ENCODE results near the gene BABAM2. TPM values are rescaled to one million over a fixed set of nuclear protein-coding genes. Genes with fewer than 3 reads are reported as not detected.

The BABAM2 gene
- total and polyA plus RNA-seq, 2 of the 4 experiments (the other 2 are of a cell fraction) = 20.9 to 23.1 TPM

GRCh38 chr2:27966466-27966865 is 75.9 kb downstream of the BABAM2 start:
- Histone ChIP-seq H2BK15ac (ENCODE audit: low read depth, low read length) (no peak overlapping the region), H3K27ac (ENCODE audit: insufficient read depth, low read length) (no peak overlapping the region), H3K9me1 (ENCODE audit: insufficient read depth, low read length) (no peaks in the 10 kb centered on the region), H4K20me1 (ENCODE audit: insufficient read depth, low read length) (no peaks in the 10 kb centered on the region), H3K27me3 (ENCODE audit: control insufficient read depth, insufficient read depth, low read length) (no peaks in the 10 kb centered on the region), H4K5ac (ENCODE audit: low read depth, low read length) (no peak overlapping the region), H3K79me1 (ENCODE audit: low read depth in 1 of 2, low read length in 2 of 2) (peaks cover 6 to 20% of the 10 kb centered on the region in 2 experiments; a peak in 3 of 4 replicates), H2AFZ (replicated peaks; ENCODE audit: low read length, poor library complexity) (no peak overlapping the region), H3K36me3 (ENCODE audit: control insufficient read depth, insufficient read depth, low read length) (no peaks in the 10 kb centered on the region), H2BK120ac (ENCODE audit: low read depth, low read length) (no peak overlapping the region), H3K14ac (replicated peaks; ENCODE audit: low read depth, low read length) (0 out of 2 replicates have a peak overlapping the region, but pooled peaks have one; percentile 1), H3K9me3 (ENCODE audit: control insufficient read depth, insufficient read depth, low read length) (peaks cover 4% of the 10 kb centered on the region), H4K8ac (ENCODE audit: low read depth in 2 of 2, low read length in 2 of 2) (no peak overlapping the region), H2BK20ac (ENCODE audit: low read depth, low read length) (no peak overlapping the region), H3K4me2 (ENCODE audit: low read depth, low read length) (no peak overlapping the region), H3K4me3 (ENCODE audit: insufficient read depth, low read depth, low read length) (no peak overlapping the region), H2AK9ac (replicated peaks; ENCODE audit: low read depth, low read length, poor library complexity) (no peak overlapping the region), H3K9ac (ENCODE audit: low read depth, low read length) (no peak overlapping the region), H3K23ac (ENCODE audit: low read depth, low read length) (no peak overlapping the region), H2BK5ac (ENCODE audit: low read depth, low read length, poor library complexity, severe bottlenecking) (no peak overlapping the region), H3K18ac (ENCODE audit: low read depth, low read length) (no peak overlapping the region), H4K91ac (ENCODE audit: insufficient read depth, low read depth, low read length) (no peak overlapping the region), H3K56ac (ENCODE audit: extremely low read depth, insufficient read depth, low read length) (no peak overlapping the region), H3K4me1 (ENCODE audit: control insufficient read depth, insufficient read depth, low read length) (no peaks in the 10 kb centered on the region), H3K4ac (ENCODE audit: low read depth, low read length) (no peak overlapping the region), H2AK5ac (ENCODE audit: low read depth, low read length) (no peak overlapping the region)
- BruUV-seq (replicated peaks) = no TSS peak
- WGBS, 2 experiments (ENCODE audit: extremely low coverage in 2 of 2, insufficient read length in 1 of 2) = no CpG with 5 or more reads among the region's 3 CpGs
- peak; percentile 15 for DNase-seq
- intact Hi-C loops (cut with micrococcal nuclease) = no loop called here
- POLR2A ChIA-PET (ENCODE audit: unreplicated experiment) = no interaction called here
- CTCF ChIA-PET = no interaction called here
- TF ChIP-seq RCOR1 (IDR thresholded peaks at IDR 0.05; ENCODE audit: insufficient replicate concordance, low read length) (no peak), MAFK (IDR thresholded peaks at IDR 0.05; ENCODE audit: low read depth, low read length) (no peak)
- dilution Hi-C loops (cut with HindIII; ENCODE audit: low sequenced_read_pairs, unreplicated experiment) = no loop called here
- ATAC-seq (ENCODE audit: low read depth) = no peak
- in situ Hi-C loops (cut with MboI; ENCODE audit: low sequenced_read_pairs) = loop anchor here (10.0 kb wide), 1 partner anchor 428 kb away; the partner anchor contains the start of gene FOSL2
